Measurements from ENCODE around the gene ARG2. TPM values are rescaled to one million over a fixed set of nuclear protein-coding genes. Genes with fewer than 3 reads are reported as not detected.

The ARG2 gene
- total and polyA plus RNA-seq, 2 experiments from 2014 or later, result 11.0 to 12.9 TPM

GRCh38 chr14:67665868-67666267, 46.1 kb downstream of the ARG2 start:
- DNase-seq (ENCODE audit: low read depth in 1 of 2, low spot score in 1 of 2), result peak in 1 of 2 donors; percentile 64
- Histone ChIP-seq H3K4me1 (ENCODE audit: low read depth) (no peaks in the 10 kb centered on the region), H3K9me3 (ENCODE audit: low read depth) (no peaks in the 10 kb centered on the region), H3K36me3 (no peaks in the 10 kb centered on the region), H3K4me3 (no peak overlapping the region), H3K27me3 (no peaks in the 10 kb centered on the region), H3K27ac (no peak overlapping the region)
- TF ChIP-seq, protein P1, sequence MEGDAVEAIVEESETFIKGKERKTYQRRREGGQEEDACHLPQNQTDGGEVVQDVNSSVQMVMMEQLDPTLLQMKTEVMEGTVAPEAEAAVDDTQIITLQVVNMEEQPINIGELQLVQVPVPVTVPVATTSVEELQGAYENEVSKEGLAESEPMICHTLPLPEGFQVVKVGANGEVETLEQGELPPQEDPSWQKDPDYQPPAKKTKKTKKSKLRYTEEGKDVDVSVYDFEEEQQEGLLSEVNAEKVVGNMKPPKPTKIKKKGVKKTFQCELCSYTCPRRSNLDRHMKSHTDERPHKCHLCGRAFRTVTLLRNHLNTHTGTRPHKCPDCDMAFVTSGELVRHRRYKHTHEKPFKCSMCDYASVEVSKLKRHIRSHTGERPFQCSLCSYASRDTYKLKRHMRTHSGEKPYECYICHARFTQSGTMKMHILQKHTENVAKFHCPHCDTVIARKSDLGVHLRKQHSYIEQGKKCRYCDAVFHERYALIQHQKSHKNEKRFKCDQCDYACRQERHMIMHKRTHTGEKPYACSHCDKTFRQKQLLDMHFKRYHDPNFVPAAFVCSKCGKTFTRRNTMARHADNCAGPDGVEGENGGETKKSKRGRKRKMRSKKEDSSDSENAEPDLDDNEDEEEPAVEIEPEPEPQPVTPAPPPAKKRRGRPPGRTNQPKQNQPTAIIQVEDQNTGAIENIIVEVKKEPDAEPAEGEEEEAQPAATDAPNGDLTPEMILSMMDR (IDR thresholded peaks at IDR 0.05; ENCODE audit: low read depth, low read length), result no peak

- TF ChIP-seq, protein P1 (IDR thresholded peaks at IDR 0.05; ENCODE audit: low read depth, low read length), result peak; percentile 72
- no peak overlapping the region for H3K27ac ChIP-seq
- DNase-seq (ENCODE audit: low read depth in 1 of 2, low spot score in 1 of 2), result peak; percentile 51 to 83
Observed at GRCh38 chr14:67666750-67667449, 47.2 kb downstream of the ARG2 start.

GRCh38 chr14:67668559-67668958, 48.8 kb downstream of the ARG2 start:
- no peak overlapping the region for H3K27ac ChIP-seq
- TF ChIP-seq, protein P1 (IDR thresholded peaks at IDR 0.05; ENCODE audit: low read depth, low read length), result no peak

More at GRCh38 chr14:67666750-67667449, 47.2 kb downstream of the ARG2 start:
- H3K4me3 ChIP-seq, result no peak overlapping the region
- H3K27me3 ChIP-seq, result no peaks in the 10 kb centered on the region
- H3K4me1 ChIP-seq (ENCODE audit: low read depth), result no peaks in the 10 kb centered on the region
- H3K9me3 ChIP-seq (ENCODE audit: low read depth), result no peaks in the 10 kb centered on the region
- no peaks in the 10 kb centered on the region for H3K36me3 ChIP-seq

GRCh38 chr14:67673451-67673850, 53.7 kb downstream of the ARG2 start:
- TF ChIP-seq, protein P1 (IDR thresholded peaks at IDR 0.05; ENCODE audit: low read depth, low read length), result no peak
- H3K4me3 ChIP-seq, result peak overlapping the region; percentile 89

More at GRCh38 chr14:67668559-67668958, 48.8 kb downstream of the ARG2 start:
- Histone ChIP-seq H3K4me1 (ENCODE audit: low read depth) (peaks cover 7% of the 10 kb centered on the region), H3K27me3 (no peaks in the 10 kb centered on the region), H3K9me3 (ENCODE audit: low read depth) (no peaks in the 10 kb centered on the region), H3K4me3 (no peak overlapping the region), H3K36me3 (no peaks in the 10 kb centered on the region)
- DNase-seq (ENCODE audit: low read depth in 1 of 2, low spot score in 1 of 2), result no peak

GRCh38 chr14:67674139-67674479, 54.4 kb downstream of the ARG2 start:
- no peaks in the 10 kb centered on the region for H3K27me3 ChIP-seq
- H3K4me3 ChIP-seq, result peak overlapping the region; percentile 89
- peaks cover 9% of the 10 kb centered on the region for H3K4me1 ChIP-seq (ENCODE audit: low read depth)
- peak; percentile 58 to 91 for DNase-seq (ENCODE audit: low read depth in 1 of 2, low spot score in 1 of 2)
- no peaks in the 10 kb centered on the region for H3K9me3 ChIP-seq (ENCODE audit: low read depth)
- TF ChIP-seq, protein P1 (IDR thresholded peaks at IDR 0.05; ENCODE audit: low read depth, low read length), result peak; percentile 32
- H3K36me3 ChIP-seq, result peaks cover 10% of the 10 kb centered on the region
- peak overlapping the region; percentile 100 for H3K27ac ChIP-seq

More at GRCh38 chr14:67673451-67673850, 53.7 kb downstream of the ARG2 start:
- peak overlapping the region; percentile 100 for H3K27ac ChIP-seq
- peaks cover 9% of the 10 kb centered on the region for H3K36me3 ChIP-seq
- DNase-seq (ENCODE audit: low read depth in 1 of 2, low spot score in 1 of 2), result no peak
- H3K4me1 ChIP-seq (ENCODE audit: low read depth), result peaks cover 9% of the 10 kb centered on the region
- H3K9me3 ChIP-seq (ENCODE audit: low read depth), result no peaks in the 10 kb centered on the region
- H3K27me3 ChIP-seq, result no peaks in the 10 kb centered on the region
